Stimulated activated CD4-positive, alpha-beta T cell treated with anti-CD3 and anti-CD28 coated beads, Interleukin-2, amount 100 ng/mL, for 48 hours (primary cell): ENCODE measurements around the gene LUC7L2.
"Not testable (repeated sequence)": the region's sequence is repeated elsewhere in the genome, so short reads cannot be mapped to it uniquely, and the experiment has no call there.

Experiments
- DNase-seq, 2 donors: peaks; one replicate each; pipeline ENCODE4 v3.0.0-alpha.2; 2020

The LUC7L2 gene

DNA sequence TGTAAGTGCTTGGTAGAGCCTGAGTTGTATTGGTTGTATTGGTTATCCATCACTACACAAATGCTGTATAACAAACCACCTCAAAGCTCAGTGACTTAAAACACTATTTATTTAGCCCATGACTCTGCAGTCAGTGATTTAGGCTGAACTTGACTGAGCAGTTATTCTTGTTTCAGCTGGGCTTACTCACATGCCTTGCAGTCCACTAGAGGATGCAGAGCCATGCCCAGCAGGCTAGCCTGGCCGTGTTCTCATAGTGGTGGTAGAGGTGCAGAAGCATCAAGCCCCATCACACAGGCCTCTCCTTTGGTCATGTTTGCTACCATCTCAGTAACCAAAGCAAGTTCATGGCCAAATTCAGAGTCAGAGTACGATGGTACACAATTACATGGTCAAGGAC lies 43.9 kb downstream of the LUC7L2 start:
- DNase-seq, result no peak

- DNase-seq, result no peak
Observed at GRCh38 chr7:139407555-139407954, 47.9 kb downstream of the LUC7L2 start.

DNA sequence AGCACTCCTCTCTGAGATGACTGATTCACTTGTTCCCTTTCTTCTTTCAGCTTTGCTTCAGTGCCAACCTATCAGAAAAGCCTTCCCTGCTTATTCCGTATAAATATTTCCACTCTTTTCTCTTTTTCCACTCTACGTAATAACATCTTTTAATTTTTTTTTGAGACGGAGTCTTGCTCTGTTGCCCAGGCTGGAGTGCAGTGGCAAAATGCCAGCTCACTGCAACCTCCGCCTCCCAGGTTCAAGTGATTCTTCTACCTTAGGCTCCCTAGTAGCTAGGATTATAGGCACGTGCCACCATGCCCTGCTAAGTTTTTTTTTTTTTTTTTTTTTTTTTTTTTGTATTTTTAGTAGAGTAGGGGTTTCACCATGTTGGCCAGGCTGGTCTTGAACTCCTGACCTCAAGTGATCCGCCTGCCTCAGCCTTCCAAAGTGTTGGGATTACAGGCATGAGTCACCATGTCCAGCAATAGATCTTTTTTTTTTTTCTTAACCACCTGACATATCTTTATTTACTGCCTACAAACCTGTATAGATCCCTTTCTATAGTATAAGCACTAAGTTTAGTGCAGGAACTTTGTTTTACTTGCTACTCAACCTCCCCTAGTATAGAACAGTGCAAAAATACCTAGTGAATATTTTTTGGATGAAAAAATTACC lies 55.2 kb downstream of the LUC7L2 start:
- not testable (repeated sequence) for DNase-seq

DNA sequence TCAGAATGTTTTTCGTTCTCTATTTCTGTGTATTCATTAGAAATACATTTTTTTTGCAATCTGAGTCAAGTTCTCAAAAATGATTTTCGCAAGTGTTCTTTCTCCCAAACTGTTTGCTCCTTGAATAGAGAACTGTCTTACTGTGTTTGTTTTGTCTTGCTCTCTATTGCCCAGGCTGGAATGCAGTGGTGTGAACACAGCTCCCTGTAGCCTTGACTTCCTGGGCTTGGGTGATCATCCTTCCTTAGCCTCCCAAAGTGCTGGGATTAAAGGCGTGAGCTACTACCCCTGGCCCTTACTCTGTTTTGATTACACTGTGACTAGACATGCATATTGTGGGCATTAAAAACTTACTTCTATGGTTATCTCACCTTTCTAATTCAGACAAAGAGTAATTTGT lies 56.7 kb downstream of the LUC7L2 start:
- DNase-seq, result no peak

- DNase-seq, result no peak
Observed at GRCh38 chr7:139417478-139417877, 57.8 kb downstream of the LUC7L2 start.

- no peak for DNase-seq
Observed at GRCh38 chr7:139421123-139421522, 61.4 kb downstream of the LUC7L2 start.

- DNase-seq, result no peak
Observed at GRCh38 chr7:139422126-139422525, 62.4 kb downstream of the LUC7L2 start.

DNA sequence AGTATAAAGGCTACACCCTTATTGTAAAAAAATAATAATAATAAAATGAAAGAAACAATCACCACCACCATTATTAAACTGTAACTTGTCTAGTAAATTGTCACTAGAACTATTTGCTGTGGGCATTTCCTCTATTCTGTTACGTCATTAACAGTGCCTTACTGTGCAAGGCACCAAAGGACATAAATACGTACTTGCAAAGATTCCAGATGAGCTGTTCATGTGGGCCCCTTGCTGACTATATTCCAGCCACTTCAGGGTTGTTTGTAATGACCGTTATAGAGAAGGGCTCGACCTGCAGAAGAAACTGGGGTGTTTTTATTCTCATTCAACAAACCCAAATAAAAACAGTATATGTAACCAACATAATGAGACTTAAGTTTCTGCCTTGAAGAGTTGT lies 63.4 kb downstream of the LUC7L2 start:
- DNase-seq, result no peak

DNA sequence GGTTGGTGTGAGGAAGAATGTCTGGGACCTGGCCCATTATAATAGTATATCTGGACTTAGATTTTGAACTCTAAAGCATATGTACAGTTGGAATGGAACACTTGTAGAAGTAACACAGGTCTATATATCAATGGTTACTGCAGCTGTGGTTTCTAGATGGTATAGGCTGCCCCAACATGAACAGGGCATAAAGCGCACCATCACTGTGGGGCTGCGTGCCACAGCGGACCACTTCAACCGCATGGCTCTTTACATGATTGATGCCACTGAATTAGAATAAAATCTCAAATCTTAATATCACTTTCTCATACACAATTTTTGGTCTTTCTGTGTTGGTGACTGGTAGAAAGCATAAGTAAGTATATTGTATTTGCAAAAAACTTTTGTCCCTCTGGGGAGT lies 64.3 kb downstream of the LUC7L2 start:
- no peak for DNase-seq

GRCh38 chr7:139425701-139426100 lies 66.0 kb downstream of the LUC7L2 start:
- not testable (repeated sequence) for DNase-seq

DNA sequence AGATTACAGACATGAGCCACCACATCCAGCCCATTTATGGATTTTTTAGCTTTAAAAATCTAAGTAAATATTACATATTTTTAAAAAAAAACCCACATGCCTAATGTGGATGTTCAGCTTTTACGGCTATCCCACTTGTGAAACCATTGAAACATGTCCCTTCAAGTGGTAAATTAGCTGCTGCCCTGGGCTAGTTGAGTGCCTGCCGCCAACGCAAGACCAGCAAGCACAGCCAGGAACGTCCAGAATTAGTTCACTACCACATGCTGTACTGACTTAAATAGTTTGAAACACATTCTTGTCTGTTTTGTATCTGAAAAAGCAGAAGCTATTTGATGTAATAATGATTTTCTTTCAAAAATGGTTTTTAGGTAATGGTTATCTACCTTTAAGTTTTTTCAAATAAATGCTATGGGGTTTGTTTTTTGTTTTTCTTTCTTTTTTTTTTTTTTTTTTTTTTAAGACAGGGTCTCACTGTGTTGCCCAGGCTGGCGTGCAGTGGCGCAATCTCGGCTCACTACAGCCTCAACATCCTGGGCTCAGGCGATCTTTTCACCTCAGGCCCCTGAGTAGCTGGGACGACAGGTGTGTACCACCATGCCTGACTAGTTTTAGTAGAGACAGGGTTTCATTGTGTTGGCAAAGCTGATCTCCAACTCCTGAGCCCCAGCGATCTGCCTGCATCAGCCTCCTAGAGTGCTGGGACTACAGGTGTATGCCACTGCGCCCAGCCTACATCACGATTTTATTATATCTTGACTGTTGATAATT lies 66.7 kb downstream of the LUC7L2 start:
- no peak for DNase-seq

DNA sequence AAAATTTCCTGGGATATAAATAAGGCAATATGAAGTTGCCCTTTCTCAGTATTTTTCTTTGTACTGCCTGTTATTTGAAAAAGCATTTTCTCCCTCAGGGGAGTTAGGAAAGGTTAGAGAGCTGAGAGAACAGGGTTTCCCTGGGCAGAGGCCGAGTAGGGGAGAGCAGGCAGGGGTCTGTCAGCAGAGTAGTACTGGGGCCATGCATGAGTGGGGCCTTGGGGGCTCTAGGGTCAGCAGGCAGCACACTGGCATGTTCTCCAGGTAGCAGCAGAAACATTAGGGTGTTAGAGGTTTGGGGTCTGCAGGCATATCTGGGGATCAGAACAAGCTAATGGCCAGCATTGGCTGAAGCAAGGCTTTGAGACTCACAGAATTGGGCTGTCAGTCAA lies 67.3 kb downstream of the LUC7L2 start:
- DNase-seq, result no peak

GRCh38 chr7:139427788-139428187 lies 68.1 kb downstream of the LUC7L2 start:
- DNase-seq, result no peak

- DNase-seq, result not testable (repeated sequence)
Observed at GRCh38 chr7:139429735-139430134, 70.0 kb downstream of the LUC7L2 start.

GRCh38 chr7:139430443-139430842 lies 70.7 kb downstream of the LUC7L2 start:
- no peak for DNase-seq

- DNase-seq, result no peak
Observed at GRCh38 chr7:139431010-139431409, 71.3 kb downstream of the LUC7L2 start.

GRCh38 chr7:139431459-139431858 lies 71.8 kb downstream of the LUC7L2 start:
- no peak for DNase-seq

- no peak for DNase-seq
Observed at GRCh38 chr7:139436806-139437205, 77.1 kb downstream of the LUC7L2 start.

DNA sequence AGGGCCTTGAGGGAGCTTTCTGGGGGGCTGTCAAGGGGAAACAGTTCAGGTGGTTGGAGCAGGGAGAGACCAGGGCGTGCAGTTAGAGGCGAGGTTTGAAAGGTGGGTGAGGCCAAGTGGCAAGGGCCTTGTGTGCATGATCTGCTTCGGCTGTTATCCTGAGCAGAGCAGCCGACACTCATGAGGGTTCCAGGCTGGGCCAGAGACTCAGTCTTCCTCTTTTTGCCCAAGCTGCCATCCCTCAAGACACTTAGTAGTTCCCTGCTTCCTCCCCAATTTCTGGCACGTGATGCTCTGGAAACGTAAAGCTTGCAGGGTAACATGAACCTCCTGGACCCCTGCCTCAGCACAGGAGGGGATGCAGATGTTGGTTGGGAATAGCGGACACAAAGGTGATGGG lies 79.7 kb downstream of the LUC7L2 start:
- no peak for DNase-seq

DNA sequence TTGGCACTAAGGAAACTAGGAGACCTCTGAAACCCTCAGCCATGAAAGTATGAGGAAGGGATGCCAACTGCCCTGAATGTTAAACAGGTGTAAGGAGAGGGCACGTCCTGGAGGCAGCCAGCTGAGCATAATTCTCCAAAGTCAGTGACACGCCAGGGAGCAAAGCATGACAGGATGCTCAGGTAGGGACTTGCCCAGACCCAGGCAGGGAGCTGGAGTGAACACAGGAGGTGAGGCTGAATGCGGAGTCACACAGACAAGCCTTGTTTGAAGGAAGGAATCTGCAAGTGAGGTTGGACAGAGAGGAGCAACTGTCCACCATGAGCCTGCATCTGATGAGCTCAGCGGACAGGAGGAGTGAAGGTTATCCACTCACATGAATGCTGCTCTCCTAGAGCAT lies 82.3 kb downstream of the LUC7L2 start:
- DNase-seq, result no peak

GRCh38 chr7:139446051-139446890 lies 86.6 kb downstream of the LUC7L2 start:
- no peak for DNase-seq

DNA sequence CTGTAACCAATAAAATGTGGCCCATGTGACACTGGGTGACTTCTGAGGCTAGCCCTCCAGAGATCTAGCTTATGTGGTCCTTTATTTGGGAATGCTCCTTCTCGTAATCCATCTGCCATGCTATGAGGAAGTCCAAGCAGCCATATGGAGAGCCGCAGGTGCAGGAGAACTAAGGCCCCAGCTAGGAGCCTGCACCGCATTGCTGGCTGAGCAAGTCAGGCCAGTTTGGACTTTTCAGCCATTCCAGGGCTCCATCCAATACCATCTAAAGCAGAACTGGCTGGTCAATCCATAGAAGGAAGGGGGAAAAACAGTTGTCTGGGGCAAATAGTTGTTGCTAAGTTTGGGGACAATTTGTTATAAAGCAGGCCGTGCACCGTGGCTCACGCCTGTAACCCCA lies 91.2 kb downstream of the LUC7L2 start:
- DNase-seq, result no peak

DNA sequence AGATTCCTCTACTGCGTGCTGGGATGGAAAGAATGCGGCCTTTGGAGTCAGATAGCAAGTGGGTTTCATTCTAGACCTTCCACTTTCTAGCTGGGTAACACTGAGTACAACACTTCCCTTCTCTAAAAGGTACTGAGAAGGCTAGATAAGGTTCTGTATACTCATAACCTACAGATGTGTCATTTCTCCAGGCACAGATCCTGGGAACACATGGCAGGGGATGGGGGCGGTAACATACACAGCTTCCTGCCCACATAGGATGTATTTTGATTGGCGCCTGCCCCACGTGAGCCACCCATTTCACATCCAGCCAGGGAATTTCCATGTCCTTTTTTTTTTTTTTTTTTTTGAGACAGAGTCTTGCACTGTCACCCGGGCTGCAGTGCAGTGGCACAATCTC lies 91.9 kb downstream of the LUC7L2 start:
- no peak for DNase-seq
